Endometrial microvascular endothelial cells (primary cell): ENCODE measurements around the gene PARM1. TPM values are rescaled to one million over a fixed set of nuclear protein-coding genes. Genes with fewer than 3 reads are reported as not detected.

Source experiments
- in situ Hi-C: cut with HindIII; loops from 2 replicates; pipeline ENCODE4 v1.10.0; 2017; ENCODE audit warnings: low sequenced_read_pairs, low pct_unique_long_range_greater_than_20kb; ENCODE audit errors: inconsistent ontology term
- total RNA-seq: library from RNA; depleted of rRNA; stranded (reverse); fragments of >200 nt; gene quantifications from one replicate; pipeline ENCODE4 v1.2.3, GENCODE V29; 2015; ENCODE audit errors: inconsistent ontology term

The PARM1 gene
- total RNA-seq, 1 donor from 2014 or later, result not detected

DNA sequence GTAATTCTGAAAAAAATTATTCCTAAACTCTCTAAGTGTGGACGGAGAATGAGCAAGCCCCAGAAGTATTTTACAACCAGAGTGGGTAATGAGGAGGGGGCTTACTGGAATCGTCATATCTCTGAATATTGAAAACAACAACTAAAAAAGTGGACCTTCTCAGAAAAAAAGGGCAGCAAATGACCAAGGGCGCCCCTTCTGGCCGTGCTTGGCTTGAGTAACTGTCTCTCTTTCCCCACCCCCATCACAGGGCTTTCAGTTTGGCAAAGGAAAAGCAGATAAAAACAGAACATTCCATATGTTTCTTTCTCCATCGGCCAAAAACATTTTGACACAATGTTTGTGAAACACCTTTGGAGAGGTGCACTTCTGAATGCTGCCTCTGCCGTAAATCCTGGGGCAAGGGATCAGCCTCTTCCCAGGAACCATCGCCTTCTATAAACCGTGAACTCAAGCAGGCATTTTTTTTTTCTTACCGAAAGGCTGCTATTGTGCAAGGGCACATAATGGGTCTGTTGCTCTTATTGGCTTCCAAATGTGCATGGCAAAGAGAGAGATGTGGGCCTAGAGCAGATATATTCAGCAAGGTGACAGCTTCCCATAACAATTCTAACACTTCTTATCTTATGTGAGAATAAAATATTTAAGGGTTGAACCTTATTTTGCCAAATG lies 115.4 kb downstream of the PARM1 start:
- in situ Hi-C loops, result no loop called here

- in situ Hi-C loops, result no loop called here
Observed at GRCh38 chr4:75051431-75051830, 118.5 kb downstream of the PARM1 start.

DNA sequence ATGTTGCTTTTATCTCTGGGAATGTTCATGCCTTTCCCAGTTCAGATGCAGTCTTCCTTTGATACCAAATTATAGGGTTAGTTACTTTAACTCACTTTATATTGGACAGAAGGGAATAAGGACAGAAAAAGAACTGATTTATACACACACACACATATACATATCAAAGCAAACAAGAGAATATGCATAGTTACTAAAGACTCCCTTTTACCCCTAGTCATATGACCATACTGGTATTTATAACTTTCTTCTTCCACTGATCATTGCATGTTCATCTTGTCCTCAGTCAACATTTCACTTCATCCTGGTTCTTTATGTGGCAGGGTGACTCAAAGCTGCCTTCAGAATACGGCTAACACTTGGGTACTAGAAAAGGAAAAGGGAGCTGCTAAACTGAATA lies 120.4 kb downstream of the PARM1 start:
- in situ Hi-C loops, result no loop called here

DNA sequence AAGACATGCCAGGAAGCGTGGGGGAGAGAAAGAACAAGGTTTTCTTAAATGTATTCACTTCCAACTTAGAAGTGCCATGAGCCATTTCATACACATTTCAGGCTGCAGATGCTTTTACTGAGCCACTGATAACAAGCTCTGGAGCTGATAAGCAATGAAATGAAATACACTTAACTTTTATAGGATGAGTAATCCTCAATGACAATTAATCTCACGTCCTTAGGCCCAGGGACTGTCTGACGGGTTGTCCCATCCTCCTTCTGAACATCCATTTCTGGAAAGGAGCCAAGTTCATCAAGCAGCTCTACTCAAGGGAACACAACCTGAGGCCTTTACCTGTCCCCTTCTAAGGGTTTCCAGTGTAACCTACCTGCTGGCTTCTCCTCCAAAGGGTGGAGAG lies 121.2 kb downstream of the PARM1 start:
- in situ Hi-C loops, result no loop called here

DNA sequence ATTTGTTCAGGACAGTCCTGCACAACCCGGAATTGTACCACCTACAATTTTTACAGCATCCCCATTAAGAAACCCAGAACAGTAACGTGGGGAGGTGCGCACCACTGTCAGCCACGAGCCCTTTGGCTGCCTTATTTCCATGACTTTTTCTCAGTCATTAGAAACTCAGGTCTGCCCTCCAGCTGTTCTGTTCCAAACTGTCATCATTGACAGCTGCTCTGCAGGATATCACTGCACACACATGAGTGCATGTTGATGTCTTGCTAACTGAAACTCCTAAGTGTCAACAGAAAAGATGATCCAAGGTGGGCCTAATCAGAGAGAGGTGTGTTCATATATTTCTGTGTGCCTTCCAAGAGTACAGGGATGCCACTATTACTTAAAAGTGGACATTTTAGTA lies 123.4 kb downstream of the PARM1 start:
- in situ Hi-C loops, result no loop called here

DNA sequence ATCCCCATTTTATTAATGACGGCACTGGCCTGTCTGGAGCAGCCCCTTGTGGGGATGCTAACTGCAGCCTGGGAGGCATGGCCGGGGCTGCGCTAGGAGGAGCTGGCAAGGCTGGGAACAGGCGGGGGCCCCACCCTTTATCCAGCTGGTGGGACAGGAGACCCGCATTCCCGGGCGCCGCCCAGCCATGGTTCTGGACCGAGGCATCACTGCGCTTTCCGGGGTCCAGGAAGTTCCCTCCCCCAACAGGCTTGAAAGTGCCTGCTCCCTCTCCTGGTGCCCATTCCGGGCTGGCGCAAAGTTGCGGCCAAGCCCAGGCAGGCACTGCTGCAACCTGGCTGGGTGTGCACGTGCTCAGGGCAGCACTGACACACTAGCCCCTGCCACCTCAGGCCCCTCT lies 124.5 kb downstream of the PARM1 start:
- in situ Hi-C loops, result no loop called here

GRCh38 chr4:75058486-75058885 lies 125.6 kb downstream of the PARM1 start:
- in situ Hi-C loops, result no loop called here

- in situ Hi-C loops, result no loop called here
Observed at GRCh38 chr4:75063433-75063832, 130.5 kb downstream of the PARM1 start.

GRCh38 chr4:75065909-75066308 lies 133.0 kb downstream of the PARM1 start:
- in situ Hi-C loops, result no loop called here

DNA sequence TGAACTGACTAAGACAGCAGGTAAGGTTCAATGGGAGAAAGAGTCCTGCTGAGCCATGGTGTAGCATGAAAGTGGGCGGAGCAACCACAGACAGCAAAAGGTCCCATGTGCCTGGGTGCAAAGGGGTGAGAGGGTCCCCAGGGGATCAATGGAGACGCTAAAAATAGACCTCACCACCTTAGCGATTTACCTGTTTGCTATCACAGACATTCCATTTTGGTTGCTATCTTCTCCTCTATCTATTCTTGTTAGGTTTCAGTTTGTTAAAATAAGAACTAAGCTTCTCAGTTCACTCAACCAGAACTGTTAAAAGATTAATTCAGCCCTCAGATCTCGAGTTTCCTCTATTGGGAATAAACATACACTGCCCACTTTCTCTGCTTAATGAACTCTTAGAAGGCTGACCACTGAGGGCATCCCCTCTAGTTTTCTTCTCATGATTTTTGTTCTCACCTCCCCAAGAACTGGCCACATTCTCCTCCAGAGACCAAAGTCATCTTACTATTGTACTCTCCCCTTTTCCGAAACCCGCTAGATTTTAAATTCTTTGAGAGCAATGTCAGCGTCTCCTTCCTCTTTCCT lies 136.7 kb downstream of the PARM1 start:
- in situ Hi-C loops, result no loop called here

DNA sequence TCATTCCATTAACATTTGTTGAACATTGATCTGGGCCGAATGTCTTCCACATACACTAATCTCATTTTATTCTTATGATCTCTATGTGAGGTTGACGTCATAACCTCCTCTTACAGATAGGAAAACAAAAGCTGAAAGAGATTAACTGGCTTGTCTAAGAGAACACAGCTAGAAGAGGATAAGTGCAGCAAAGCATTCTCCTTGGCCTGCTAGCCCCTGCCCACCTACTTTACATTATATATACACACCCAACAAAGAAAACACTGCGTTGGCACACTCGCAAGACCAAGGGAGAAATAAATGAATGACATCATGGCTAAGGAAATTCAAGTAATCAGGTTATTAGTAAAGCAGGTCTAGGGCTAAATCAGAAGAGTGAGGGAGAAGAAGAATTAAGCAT lies 138.4 kb downstream of the PARM1 start:
- in situ Hi-C loops, result no loop called here

- in situ Hi-C loops, result no loop called here
Observed at GRCh38 chr4:75080888-75081287, 148.0 kb downstream of the PARM1 start.

GRCh38 chr4:75081561-75081960 lies 148.6 kb downstream of the PARM1 start:
- in situ Hi-C loops, result no loop called here

DNA sequence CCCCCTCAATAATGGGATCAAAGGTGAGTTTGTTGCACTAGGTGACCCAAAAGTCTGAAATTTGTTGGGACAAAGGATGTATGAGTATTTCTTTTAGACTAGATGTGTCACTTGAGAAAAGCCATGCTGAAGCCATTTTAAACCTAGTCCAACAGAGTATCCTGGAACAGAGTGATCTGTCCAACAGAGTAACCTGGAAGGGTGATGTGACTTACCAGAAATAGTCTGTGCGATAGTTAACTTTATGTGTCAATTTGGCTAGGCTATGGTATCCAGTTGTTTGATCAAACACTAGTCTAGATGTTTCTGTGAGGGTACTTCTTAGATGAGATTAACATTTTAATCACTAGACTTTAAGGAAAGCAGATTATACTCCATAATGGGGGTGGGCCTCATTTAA lies 154.5 kb downstream of the PARM1 start:
- in situ Hi-C loops, result no loop called here

GRCh38 chr4:75087865-75088264 lies 154.9 kb downstream of the PARM1 start:
- in situ Hi-C loops, result no loop called here

DNA sequence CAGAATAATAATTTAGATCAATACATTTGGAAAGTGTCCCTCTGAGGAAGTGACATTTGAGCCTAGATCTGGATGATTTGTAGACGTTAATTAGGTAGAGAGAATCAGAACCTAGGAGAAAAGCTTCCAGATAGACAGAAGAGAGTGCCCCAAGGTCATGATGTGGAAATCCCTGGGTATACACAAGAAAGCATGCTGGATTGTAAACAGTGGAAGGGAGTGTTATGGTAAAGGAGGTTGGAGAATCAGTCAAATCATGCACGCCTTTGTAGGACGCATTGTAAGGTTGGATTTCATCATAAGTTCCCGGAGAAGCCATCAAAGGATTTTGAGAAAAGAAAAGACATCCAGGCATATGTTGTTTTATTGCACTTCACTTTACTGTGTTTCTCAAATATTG lies 156.3 kb downstream of the PARM1 start:
- in situ Hi-C loops, result no loop called here

GRCh38 chr4:75099321-75099720 lies 166.4 kb downstream of the PARM1 start:
- in situ Hi-C loops, result no loop called here
